Measurements from ENCODE around the gene RBM22.

The RBM22 gene

GRCh38 chr5:150648294-150649107, 52.4 kb downstream of the RBM22 start:
- no peaks in the 10 kb centered on the region for H3K36me3 ChIP-seq (ENCODE audit: insufficient read depth, low read length)

GRCh38 chr5:150647275-150648251, 53.3 kb downstream of the RBM22 start:
- Histone ChIP-seq H2AFZ (ENCODE audit: low read length) (no peak overlapping the region), H3K79me2 (ENCODE audit: insufficient read depth, low read length) (no peaks in the 10 kb centered on the region), H3K4me3 (ENCODE audit: low read length, poor library complexity, severe bottlenecking) (no peak overlapping the region), H3K9me3 (ENCODE audit: insufficient read depth, low read depth, low read length) (no peaks in the 10 kb centered on the region), H3K9ac (ENCODE audit: low read depth, low read length, poor library complexity, severe bottlenecking) (no peak overlapping the region), H3K9me2 (replicated peaks; ENCODE audit: low read depth, low read length) (no peaks in the 10 kb centered on the region), H3K4me1 (ENCODE audit: insufficient read depth, low read length, poor library complexity, severe bottlenecking) (no peaks in the 10 kb centered on the region), H4K20me1 (ENCODE audit: insufficient read depth, low read length, poor library complexity, severe bottlenecking) (no peaks in the 10 kb centered on the region), H3K36me3 (ENCODE audit: insufficient read depth, low read length) (no peaks in the 10 kb centered on the region), H3F3A (ENCODE audit: low read depth) (no peaks in the 10 kb centered on the region), H3K4me2 (ENCODE audit: low read depth, low read length, poor library complexity, severe bottlenecking) (no peak overlapping the region), H3K27me3 (ENCODE audit: insufficient read depth, low read length, poor library complexity, severe bottlenecking) (no peaks in the 10 kb centered on the region)
- TF ChIP-seq CTCF (conservative IDR thresholded peaks at IDR 0.05; ENCODE audit: low read length) (no peak), EZH2phosphoT487 (IDR thresholded peaks at IDR 0.05; ENCODE audit: borderline replicate concordance) (no peak)

More at GRCh38 chr5:150648294-150649107, 52.4 kb downstream of the RBM22 start:
- H3K4me1 ChIP-seq (ENCODE audit: insufficient read depth, low read length, poor library complexity, severe bottlenecking): no peaks in the 10 kb centered on the region
- H3K9me2 ChIP-seq (replicated peaks; ENCODE audit: low read depth, low read length): no peaks in the 10 kb centered on the region
- H3K4me2 ChIP-seq (ENCODE audit: low read depth, low read length, poor library complexity, severe bottlenecking): no peak overlapping the region
- H3K9me3 ChIP-seq (ENCODE audit: insufficient read depth, low read depth, low read length): no peaks in the 10 kb centered on the region
- H2AFZ ChIP-seq (ENCODE audit: low read length): no peak overlapping the region
- H3K4me3 ChIP-seq (ENCODE audit: low read length, poor library complexity, severe bottlenecking): no peak overlapping the region
- no peaks in the 10 kb centered on the region for H4K20me1 ChIP-seq (ENCODE audit: insufficient read depth, low read length, poor library complexity, severe bottlenecking)
- no peaks in the 10 kb centered on the region for H3F3A ChIP-seq (ENCODE audit: low read depth)
- TF ChIP-seq EZH2phosphoT487 (IDR thresholded peaks at IDR 0.05; ENCODE audit: borderline replicate concordance): no peak
- TF ChIP-seq CTCF (conservative IDR thresholded peaks at IDR 0.05; ENCODE audit: low read length): no peak
- no peak overlapping the region for H3K9ac ChIP-seq (ENCODE audit: low read depth, low read length, poor library complexity, severe bottlenecking)
- H3K27me3 ChIP-seq (ENCODE audit: insufficient read depth, low read length, poor library complexity, severe bottlenecking): no peaks in the 10 kb centered on the region
- no peaks in the 10 kb centered on the region for H3K79me2 ChIP-seq (ENCODE audit: insufficient read depth, low read length)

GRCh38 chr5:150645070-150645700, 55.7 kb downstream of the RBM22 start:
- Histone ChIP-seq H3K36me3 (ENCODE audit: insufficient read depth, low read length) (no peaks in the 10 kb centered on the region), H3K79me2 (ENCODE audit: insufficient read depth, low read length) (no peaks in the 10 kb centered on the region), H3K27me3 (ENCODE audit: insufficient read depth, low read length, poor library complexity, severe bottlenecking) (no peaks in the 10 kb centered on the region), H3F3A (ENCODE audit: low read depth) (no peaks in the 10 kb centered on the region), H2AFZ (ENCODE audit: low read length) (no peak overlapping the region), H3K9me3 (ENCODE audit: insufficient read depth, low read depth, low read length) (no peaks in the 10 kb centered on the region), H3K4me3 (ENCODE audit: low read length, poor library complexity, severe bottlenecking) (no peak overlapping the region), H3K4me2 (ENCODE audit: low read depth, low read length, poor library complexity, severe bottlenecking) (no peak overlapping the region), H4K20me1 (ENCODE audit: insufficient read depth, low read length, poor library complexity, severe bottlenecking) (no peaks in the 10 kb centered on the region), H3K9me2 (replicated peaks; ENCODE audit: low read depth, low read length) (no peaks in the 10 kb centered on the region), H3K9ac (ENCODE audit: low read depth, low read length, poor library complexity, severe bottlenecking) (no peak overlapping the region), H3K4me1 (ENCODE audit: insufficient read depth, low read length, poor library complexity, severe bottlenecking) (no peaks in the 10 kb centered on the region)
- no peak for TF ChIP-seq EZH2phosphoT487 (IDR thresholded peaks at IDR 0.05; ENCODE audit: borderline replicate concordance)
- no peak for TF ChIP-seq CTCF (conservative IDR thresholded peaks at IDR 0.05; ENCODE audit: low read length)

All from Loucy (cell line).